VCaP (cell line): Measurements from ENCODE around the gene MDM2.

Experiments used
- H3K27ac ChIP-seq: fragments of 450-650 bp; 2 replicates; pipeline ENCODE4 v1.5.1; 2017
- TF ChIP-seq, protein P1 (sequence below): fragments of 450-650 bp; conservative IDR thresholded peaks from 2 replicates; pipeline ENCODE4 v1.5.1; 2017; ENCODE audit warnings: mild to moderate bottlenecking, moderate library complexity

Gene MDM2

DNA sequence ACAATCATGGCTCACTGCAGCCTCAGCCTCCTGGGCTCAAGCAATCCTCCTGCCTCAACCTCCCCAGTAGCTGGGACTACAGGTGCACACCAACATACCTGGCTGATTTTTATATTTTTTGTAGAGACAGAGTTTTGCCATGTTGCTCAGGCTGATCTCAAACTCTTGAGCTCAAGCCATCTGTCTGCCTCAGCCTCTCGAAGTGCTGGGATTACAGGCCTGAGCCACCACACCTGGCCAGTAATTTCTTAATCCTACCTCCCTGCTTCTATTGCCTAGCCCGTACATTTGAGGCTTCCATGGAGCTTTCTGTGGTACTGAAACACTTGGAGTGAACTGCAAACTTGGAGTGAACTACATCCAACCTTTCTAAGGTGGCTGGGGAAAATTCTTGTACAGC, 41.3 kb upstream of the MDM2 start:
- TF ChIP-seq, protein P1, sequence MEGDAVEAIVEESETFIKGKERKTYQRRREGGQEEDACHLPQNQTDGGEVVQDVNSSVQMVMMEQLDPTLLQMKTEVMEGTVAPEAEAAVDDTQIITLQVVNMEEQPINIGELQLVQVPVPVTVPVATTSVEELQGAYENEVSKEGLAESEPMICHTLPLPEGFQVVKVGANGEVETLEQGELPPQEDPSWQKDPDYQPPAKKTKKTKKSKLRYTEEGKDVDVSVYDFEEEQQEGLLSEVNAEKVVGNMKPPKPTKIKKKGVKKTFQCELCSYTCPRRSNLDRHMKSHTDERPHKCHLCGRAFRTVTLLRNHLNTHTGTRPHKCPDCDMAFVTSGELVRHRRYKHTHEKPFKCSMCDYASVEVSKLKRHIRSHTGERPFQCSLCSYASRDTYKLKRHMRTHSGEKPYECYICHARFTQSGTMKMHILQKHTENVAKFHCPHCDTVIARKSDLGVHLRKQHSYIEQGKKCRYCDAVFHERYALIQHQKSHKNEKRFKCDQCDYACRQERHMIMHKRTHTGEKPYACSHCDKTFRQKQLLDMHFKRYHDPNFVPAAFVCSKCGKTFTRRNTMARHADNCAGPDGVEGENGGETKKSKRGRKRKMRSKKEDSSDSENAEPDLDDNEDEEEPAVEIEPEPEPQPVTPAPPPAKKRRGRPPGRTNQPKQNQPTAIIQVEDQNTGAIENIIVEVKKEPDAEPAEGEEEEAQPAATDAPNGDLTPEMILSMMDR: no peak
- H3K27ac ChIP-seq: no peak overlapping the region

DNA sequence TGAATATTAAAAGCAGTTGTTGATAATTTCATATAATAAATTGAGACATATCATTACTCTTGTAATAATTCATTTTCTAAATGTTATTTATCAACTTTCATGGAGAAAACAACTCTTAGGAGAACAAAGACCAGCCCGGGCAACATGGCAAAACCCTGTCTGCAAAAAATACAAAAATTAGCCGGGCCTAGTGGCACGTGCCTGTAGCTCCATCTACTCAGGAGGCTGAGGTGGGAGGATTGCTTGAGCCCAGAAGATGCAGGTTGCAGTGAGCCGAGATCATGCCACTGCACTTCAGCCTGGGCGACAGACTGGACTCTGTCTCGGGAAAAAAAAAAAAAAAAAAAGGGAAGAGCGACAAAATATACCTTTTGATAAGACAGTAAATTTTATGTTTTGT, 40.8 kb upstream of the MDM2 start:
- H3K27ac ChIP-seq: no peak overlapping the region
- TF ChIP-seq, protein P1: no peak

DNA sequence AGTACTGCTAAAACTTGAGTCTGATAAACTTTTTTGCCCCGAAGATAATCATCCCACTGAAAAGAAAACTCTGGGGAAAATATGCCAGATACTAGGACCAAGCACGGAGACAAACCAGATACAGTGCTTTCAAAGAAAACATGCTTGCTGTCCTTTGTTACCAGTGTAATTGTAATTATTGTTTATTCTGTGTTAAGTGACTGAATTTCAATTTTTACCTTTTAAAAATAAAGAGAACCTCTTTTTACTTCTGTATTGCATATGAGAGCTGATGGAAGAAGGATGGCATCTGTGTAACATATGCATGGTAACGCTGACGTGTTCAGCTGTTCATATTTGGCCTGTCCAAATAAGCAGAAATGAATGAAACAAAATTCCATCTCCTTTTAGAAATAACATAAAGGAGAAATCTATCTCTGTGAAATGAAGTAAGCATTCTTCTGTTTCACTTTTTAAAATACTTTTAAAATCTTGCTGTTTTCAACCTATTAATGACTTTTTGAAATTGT, 39.5 kb upstream of the MDM2 start:
- no peak overlapping the region for H3K27ac ChIP-seq
- TF ChIP-seq, protein P1: no peak

DNA sequence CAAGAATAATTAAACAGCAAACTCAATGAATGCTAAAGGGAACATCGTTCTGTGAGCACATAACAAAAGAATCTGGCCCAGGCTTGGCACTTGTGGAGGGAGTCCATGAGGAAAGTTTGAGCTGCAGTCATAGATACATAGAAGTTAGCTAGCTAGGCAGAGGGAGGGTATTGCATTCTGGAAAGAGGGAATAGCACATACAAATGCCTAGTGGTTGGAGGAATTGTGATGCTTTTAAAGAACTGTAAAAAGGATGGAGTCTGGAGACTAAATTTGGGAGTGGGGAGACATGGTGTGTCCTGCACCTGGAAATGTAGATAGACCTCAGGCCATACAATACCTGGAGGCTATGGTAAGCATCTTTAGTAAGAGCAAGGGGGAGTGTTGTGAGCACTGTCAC, 38.0 kb upstream of the MDM2 start:
- TF ChIP-seq, protein P1: no peak
- H3K27ac ChIP-seq: no peak overlapping the region

DNA sequence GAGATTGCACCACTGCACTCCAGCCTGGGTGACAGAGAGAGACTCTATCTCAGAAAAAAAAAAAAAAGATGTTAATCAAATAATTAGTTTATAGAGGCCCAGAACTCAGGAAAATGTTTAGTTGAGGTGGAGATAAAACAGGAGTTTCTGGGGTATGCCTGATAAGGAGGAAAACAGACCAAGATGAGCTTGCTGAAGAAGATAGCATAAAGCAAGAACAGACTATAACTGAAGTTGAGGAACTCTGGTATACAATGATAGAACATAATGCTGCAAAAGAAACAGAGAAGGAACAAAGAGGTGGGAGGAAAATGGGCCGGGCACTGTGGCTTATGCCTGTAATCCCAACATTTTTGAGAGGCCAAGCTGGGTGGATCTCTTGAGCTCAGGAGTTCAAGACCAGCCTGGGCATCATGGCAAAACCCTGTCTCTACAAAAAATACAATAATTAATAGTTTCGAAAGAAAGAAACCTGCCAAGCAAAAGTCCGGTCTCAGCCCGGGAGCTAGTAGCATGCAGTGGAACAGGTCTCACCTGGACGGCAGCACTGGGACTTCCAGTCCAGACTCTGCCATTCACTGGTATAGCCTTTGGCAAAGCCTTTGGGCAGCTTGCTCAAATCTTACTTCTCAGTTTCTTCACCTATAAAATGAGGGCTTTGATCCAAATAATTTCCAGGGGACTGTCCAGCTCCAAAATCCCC, 36.6 kb upstream of the MDM2 start:
- no peak overlapping the region for H3K27ac ChIP-seq
- TF ChIP-seq, protein P1: no peak

DNA sequence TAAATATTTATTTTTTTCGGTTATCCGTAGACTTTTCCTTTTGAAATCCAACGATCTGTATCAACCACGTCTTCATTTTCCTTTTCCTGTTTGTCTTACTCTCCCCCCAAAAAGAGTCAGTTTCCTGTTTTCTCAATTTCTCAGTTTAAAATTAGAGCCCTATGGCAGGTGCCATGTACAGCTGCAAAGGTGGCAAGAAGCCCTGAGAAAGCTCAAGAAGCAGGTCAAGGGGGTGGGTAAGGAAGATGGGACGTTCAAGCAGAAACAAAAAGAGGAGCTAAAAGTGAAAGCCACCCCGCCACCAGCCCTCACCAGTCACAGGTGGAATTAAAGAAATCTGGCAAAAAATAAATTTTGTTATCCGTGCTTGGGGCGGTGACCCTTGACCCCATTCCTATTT, 35.3 kb upstream of the MDM2 start:
- no peak overlapping the region for H3K27ac ChIP-seq

DNA sequence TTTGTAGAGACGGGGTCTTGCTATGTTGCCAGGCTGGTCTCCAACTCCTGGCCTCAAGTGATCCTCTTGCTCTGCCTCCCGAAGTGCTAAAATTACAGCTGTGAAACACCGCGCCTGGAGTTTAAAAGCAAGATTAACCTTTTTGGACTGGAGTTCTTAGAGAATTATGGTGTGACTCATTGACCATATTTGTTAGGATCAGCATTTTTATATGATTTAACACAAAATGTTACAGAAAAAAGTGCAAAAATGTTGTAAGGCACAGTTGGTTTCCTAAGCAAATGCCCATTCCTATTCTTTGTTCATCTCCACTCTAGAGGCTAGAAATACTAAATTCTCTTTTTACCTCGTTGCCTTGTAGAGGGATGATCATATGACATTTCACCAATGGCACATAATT, 34.4 kb upstream of the MDM2 start:
- TF ChIP-seq, protein P1: no peak
- H3K27ac ChIP-seq: no peak overlapping the region

More for the DNA sequence above, 35.3 kb upstream of the MDM2 start:
- TF ChIP-seq, protein P1: no peak
